Measurements from ENCODE around the gene LARP4.

DNA sequence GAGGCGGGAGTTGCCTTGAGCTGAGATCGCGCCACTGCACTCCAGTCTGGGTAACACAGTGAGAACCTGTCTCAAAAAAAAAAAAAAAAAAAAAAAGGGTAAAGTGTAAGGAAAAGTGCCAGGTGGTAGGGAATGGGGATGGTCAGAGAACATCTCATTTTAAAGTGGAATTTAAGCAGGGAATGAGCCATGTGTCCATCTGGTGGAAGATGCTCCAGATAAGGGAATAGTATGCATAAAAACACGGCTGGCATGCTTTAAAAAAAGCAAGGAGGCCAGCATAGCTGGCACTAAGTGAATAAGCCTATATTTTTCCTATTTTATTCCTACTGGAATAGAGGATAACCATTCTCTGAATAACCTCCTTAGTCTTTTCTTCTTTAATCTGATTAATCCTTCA is 38.0 kb upstream of the LARP4 start:
- TF ChIP-seq, protein P1, sequence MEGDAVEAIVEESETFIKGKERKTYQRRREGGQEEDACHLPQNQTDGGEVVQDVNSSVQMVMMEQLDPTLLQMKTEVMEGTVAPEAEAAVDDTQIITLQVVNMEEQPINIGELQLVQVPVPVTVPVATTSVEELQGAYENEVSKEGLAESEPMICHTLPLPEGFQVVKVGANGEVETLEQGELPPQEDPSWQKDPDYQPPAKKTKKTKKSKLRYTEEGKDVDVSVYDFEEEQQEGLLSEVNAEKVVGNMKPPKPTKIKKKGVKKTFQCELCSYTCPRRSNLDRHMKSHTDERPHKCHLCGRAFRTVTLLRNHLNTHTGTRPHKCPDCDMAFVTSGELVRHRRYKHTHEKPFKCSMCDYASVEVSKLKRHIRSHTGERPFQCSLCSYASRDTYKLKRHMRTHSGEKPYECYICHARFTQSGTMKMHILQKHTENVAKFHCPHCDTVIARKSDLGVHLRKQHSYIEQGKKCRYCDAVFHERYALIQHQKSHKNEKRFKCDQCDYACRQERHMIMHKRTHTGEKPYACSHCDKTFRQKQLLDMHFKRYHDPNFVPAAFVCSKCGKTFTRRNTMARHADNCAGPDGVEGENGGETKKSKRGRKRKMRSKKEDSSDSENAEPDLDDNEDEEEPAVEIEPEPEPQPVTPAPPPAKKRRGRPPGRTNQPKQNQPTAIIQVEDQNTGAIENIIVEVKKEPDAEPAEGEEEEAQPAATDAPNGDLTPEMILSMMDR (IDR thresholded peaks at IDR 0.05) = no peak
- TF ChIP-seq, protein P2, sequence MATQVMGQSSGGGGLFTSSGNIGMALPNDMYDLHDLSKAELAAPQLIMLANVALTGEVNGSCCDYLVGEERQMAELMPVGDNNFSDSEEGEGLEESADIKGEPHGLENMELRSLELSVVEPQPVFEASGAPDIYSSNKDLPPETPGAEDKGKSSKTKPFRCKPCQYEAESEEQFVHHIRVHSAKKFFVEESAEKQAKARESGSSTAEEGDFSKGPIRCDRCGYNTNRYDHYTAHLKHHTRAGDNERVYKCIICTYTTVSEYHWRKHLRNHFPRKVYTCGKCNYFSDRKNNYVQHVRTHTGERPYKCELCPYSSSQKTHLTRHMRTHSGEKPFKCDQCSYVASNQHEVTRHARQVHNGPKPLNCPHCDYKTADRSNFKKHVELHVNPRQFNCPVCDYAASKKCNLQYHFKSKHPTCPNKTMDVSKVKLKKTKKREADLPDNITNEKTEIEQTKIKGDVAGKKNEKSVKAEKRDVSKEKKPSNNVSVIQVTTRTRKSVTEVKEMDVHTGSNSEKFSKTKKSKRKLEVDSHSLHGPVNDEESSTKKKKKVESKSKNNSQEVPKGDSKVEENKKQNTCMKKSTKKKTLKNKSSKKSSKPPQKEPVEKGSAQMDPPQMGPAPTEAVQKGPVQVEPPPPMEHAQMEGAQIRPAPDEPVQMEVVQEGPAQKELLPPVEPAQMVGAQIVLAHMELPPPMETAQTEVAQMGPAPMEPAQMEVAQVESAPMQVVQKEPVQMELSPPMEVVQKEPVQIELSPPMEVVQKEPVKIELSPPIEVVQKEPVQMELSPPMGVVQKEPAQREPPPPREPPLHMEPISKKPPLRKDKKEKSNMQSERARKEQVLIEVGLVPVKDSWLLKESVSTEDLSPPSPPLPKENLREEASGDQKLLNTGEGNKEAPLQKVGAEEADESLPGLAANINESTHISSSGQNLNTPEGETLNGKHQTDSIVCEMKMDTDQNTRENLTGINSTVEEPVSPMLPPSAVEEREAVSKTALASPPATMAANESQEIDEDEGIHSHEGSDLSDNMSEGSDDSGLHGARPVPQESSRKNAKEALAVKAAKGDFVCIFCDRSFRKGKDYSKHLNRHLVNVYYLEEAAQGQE (IDR thresholded peaks at IDR 0.05; ENCODE audit: insufficient read depth in 1 of 2, low read depth in 2 of 2, low read length in 1 of 2) = no peak
- TF ChIP-seq POLR2AphosphoS5 (IDR thresholded peaks at IDR 0.05; ENCODE audit: low read depth, low read length) = no peak
